ENCODE measurements around the gene PPP1R14C. TPM values are rescaled to one million over a fixed set of nuclear protein-coding genes. Genes with fewer than 3 reads are reported as not detected.

Gene PPP1R14C
- total RNA-seq, 1 experiment from 2014 or later, result 2.5 TPM

DNA sequence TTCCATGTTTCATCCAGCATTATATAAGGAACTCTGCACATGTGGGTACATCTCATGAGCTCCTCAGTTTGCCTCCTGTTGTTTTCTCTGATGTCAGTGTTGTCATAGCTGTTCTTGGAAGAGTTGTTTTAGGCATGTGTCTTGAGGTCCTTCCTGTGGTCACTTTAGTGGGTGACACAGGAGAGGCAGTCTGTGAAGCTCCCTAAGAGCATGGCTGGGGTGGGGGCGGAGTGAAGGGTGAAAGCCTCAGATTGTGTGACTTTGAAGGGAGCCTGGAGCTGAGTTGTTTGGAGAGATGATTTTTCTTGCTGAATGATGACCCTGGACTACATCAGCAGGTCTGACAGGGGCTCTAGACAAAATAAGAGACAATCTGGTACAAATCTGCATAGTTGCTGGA, 37.7 kb downstream of the PPP1R14C start:
- H3K27ac Mint-ChIP-seq (ENCODE audit: unreplicated experiment), result no peak overlapping the region
- intact Hi-C loops (cut with micrococcal nuclease; ENCODE audit: unreplicated experiment), result no loop called here
- no TSS peak for BruUV-seq (replicated peaks)
- TF ChIP-seq, protein P1, sequence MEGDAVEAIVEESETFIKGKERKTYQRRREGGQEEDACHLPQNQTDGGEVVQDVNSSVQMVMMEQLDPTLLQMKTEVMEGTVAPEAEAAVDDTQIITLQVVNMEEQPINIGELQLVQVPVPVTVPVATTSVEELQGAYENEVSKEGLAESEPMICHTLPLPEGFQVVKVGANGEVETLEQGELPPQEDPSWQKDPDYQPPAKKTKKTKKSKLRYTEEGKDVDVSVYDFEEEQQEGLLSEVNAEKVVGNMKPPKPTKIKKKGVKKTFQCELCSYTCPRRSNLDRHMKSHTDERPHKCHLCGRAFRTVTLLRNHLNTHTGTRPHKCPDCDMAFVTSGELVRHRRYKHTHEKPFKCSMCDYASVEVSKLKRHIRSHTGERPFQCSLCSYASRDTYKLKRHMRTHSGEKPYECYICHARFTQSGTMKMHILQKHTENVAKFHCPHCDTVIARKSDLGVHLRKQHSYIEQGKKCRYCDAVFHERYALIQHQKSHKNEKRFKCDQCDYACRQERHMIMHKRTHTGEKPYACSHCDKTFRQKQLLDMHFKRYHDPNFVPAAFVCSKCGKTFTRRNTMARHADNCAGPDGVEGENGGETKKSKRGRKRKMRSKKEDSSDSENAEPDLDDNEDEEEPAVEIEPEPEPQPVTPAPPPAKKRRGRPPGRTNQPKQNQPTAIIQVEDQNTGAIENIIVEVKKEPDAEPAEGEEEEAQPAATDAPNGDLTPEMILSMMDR (IDR thresholded peaks at IDR 0.05; ENCODE audit: insufficient read depth in 1 of 2, low read depth in 1 of 2, low read length in 1 of 2, severe bottlenecking in 1 of 2, unreplicated experiment in 1 of 2), result no peak
- Histone ChIP-seq H3K27me3 (replicated peaks; ENCODE audit: control insufficient read depth, insufficient read depth, low read length) (no peaks in the 10 kb centered on the region), H3K36me3 (ENCODE audit: control insufficient read depth, insufficient read depth, low read length) (no peaks in the 10 kb centered on the region), H3K9me3 (no peaks in the 10 kb centered on the region), H3K4me3 (ENCODE audit: low read depth, low read length) (no peak overlapping the region), H3K4me1 (peaks cover 21% of the 10 kb centered on the region)
- H3K27me3 Mint-ChIP-seq (ENCODE audit: insufficient read depth, unreplicated experiment), result no peaks in the 10 kb centered on the region
- CTCF ChIA-PET, result interaction anchor here (0.6 to 1.1 kb wide), 4 partner anchors 16 to 797 kb away, joined by 3 to 4 read pairs (median 3); no protein-coding TSS in a partner anchor
- H3K4me1 Mint-ChIP-seq (ENCODE audit: low read depth, unreplicated experiment), result peaks cover 9% of the 10 kb centered on the region
- H3K9me3 Mint-ChIP-seq (ENCODE audit: unreplicated experiment), result no peaks in the 10 kb centered on the region
- POLR2A ChIA-PET, result no interaction called here
- no peak overlapping the region for H3K4me3 Mint-ChIP-seq (ENCODE audit: unreplicated experiment)
- H3K36me3 Mint-ChIP-seq (ENCODE audit: insufficient read depth, unreplicated experiment), result no peaks in the 10 kb centered on the region
- no peak for DNase-seq

DNA sequence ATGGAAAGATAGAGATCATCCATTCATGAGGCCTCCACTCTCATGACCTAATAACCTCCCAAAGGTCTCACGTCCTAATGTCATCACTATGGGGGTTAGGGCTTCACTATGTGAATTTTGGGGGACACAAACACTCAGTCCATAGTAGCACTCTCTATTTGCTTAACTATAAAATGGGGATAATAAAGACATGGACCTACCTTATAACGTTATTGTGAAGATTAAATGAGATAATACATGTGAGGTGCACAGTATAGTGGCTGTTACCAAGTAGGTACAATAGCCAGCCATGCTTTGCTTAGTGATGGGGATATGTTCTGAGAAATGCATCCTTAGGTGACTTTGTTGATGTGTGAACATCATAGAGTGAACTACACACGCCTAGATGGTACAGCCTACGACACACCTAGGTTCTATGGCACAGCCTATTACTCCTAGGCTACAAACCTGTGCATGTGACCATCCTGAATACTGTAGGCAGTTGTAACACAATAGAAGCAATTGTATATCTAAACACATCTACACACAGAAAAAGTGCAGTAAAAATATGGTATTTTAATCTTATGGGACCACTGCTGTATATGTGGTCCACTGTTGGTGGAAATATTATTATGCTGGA, 39.7 kb downstream of the PPP1R14C start:
- H3K27me3 Mint-ChIP-seq (ENCODE audit: insufficient read depth, unreplicated experiment), result no peaks in the 10 kb centered on the region
- no peaks in the 10 kb centered on the region for H3K36me3 ChIP-seq (ENCODE audit: control insufficient read depth, insufficient read depth, low read length)
- BruUV-seq (replicated peaks), result no TSS peak
- no peaks in the 10 kb centered on the region for H3K9me3 Mint-ChIP-seq (ENCODE audit: unreplicated experiment)
- POLR2A ChIA-PET, result no interaction called here
- CTCF ChIA-PET, result interaction anchor here (1.1 kb wide), 1 partner anchor 13 kb away, joined by 3 read pairs; no protein-coding TSS in a partner anchor
- no peaks in the 10 kb centered on the region for H3K36me3 Mint-ChIP-seq (ENCODE audit: insufficient read depth, unreplicated experiment)
- no peak overlapping the region for H3K4me3 Mint-ChIP-seq (ENCODE audit: unreplicated experiment)
- intact Hi-C loops (cut with micrococcal nuclease; ENCODE audit: unreplicated experiment), result no loop called here
- H3K27ac Mint-ChIP-seq (ENCODE audit: unreplicated experiment), result no peak overlapping the region
- no peak overlapping the region for H3K4me3 ChIP-seq (ENCODE audit: low read depth, low read length)
- no peak for DNase-seq
- H3K4me1 ChIP-seq, result peaks cover 7% of the 10 kb centered on the region
- no peaks in the 10 kb centered on the region for H3K4me1 Mint-ChIP-seq (ENCODE audit: low read depth, unreplicated experiment)
- H3K9me3 ChIP-seq, result no peaks in the 10 kb centered on the region
- TF ChIP-seq, protein P1 (IDR thresholded peaks at IDR 0.05; ENCODE audit: insufficient read depth in 1 of 2, low read depth in 1 of 2, low read length in 1 of 2, severe bottlenecking in 1 of 2, unreplicated experiment in 1 of 2), result no peak
- H3K27me3 ChIP-seq (replicated peaks; ENCODE audit: control insufficient read depth, insufficient read depth, low read length), result no peaks in the 10 kb centered on the region

DNA sequence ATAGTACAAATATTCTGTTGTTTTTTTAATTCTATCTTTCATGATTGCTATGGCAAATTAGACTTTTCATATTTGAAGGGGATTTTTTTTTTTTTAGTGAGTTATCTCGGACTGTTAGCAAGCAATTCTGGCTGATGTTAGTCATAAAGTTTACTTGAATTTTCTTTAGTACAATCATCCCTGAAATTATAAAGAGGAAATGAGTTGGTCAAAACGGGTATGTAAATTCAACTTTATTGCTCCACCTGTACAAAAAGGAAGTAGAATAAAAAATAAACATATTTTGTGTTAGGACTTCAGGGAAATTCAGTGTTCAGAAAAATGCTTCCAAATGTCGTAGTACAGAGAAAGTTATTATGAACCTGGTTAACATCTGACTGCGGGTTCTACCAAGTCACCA, 40.3 kb downstream of the PPP1R14C start:
- H3K36me3 Mint-ChIP-seq (ENCODE audit: insufficient read depth, unreplicated experiment), result no peaks in the 10 kb centered on the region
- Histone ChIP-seq H3K4me1 (peaks cover 1% of the 10 kb centered on the region; the same call in 1 of the 2 replicates), H3K9me3 (no peaks in the 10 kb centered on the region), H3K36me3 (ENCODE audit: control insufficient read depth, insufficient read depth, low read length) (no peaks in the 10 kb centered on the region), H3K4me3 (ENCODE audit: low read depth, low read length) (no peak overlapping the region), H3K27me3 (replicated peaks; ENCODE audit: control insufficient read depth, insufficient read depth, low read length) (no peaks in the 10 kb centered on the region)
- TF ChIP-seq, protein P1 (IDR thresholded peaks at IDR 0.05; ENCODE audit: insufficient read depth in 1 of 2, low read depth in 1 of 2, low read length in 1 of 2, severe bottlenecking in 1 of 2, unreplicated experiment in 1 of 2), result no peak
- ChIA-PET CTCF (no interaction called here), POLR2A (no interaction called here)
- no peaks in the 10 kb centered on the region for H3K4me1 Mint-ChIP-seq (ENCODE audit: low read depth, unreplicated experiment)
- intact Hi-C loops (cut with micrococcal nuclease; ENCODE audit: unreplicated experiment), result no loop called here
- H3K9me3 Mint-ChIP-seq (ENCODE audit: unreplicated experiment), result no peaks in the 10 kb centered on the region
- BruUV-seq (replicated peaks), result no TSS peak
- no peak for DNase-seq
- no peak overlapping the region for H3K27ac Mint-ChIP-seq (ENCODE audit: unreplicated experiment)
- H3K4me3 Mint-ChIP-seq (ENCODE audit: unreplicated experiment), result no peak overlapping the region
- no peaks in the 10 kb centered on the region for H3K27me3 Mint-ChIP-seq (ENCODE audit: insufficient read depth, unreplicated experiment)

Measured in Caco-2 (cell line).